ENCODE measurements around the gene MDH1. TPM values are rescaled to one million over a fixed set of nuclear protein-coding genes. Genes with fewer than 3 reads are reported as not detected.
"Not testable (repeated sequence)": the region's sequence is repeated elsewhere in the genome, so short reads cannot be mapped to it uniquely, and the experiment has no call there.

MDH1 gene
- total RNA-seq, 1 donor from 2014 or later = 209 TPM

GRCh38 chr2:63617366-63617765 is 28.6 kb downstream of the MDH1 start:
- DNase-seq (ENCODE audit: low read depth) = no peak
- no peak for TF ChIP-seq CTCF (conservative IDR thresholded peaks at IDR 0.05; ENCODE audit: low read depth, low read length)

GRCh38 chr2:63619328-63619727 is 30.6 kb downstream of the MDH1 start:
- H3K4me3 ChIP-seq (ENCODE audit: low read depth, low read length) = no peak overlapping the region
- DNase-seq (ENCODE audit: low read depth) = no peak
- TF ChIP-seq CTCF (conservative IDR thresholded peaks at IDR 0.05; ENCODE audit: low read depth, low read length) = no peak

More at GRCh38 chr2:63617366-63617765, 28.6 kb downstream of the MDH1 start:
- no peak overlapping the region for H3K4me3 ChIP-seq (ENCODE audit: low read depth, low read length)

- no peak overlapping the region for H3K4me3 ChIP-seq (ENCODE audit: low read depth, low read length)
- TF ChIP-seq CTCF (conservative IDR thresholded peaks at IDR 0.05; ENCODE audit: low read depth, low read length) = no peak
- DNase-seq (ENCODE audit: low read depth) = no peak
Observed at GRCh38 chr2:63622751-63623150, 34.0 kb downstream of the MDH1 start.

- H3K4me3 ChIP-seq (ENCODE audit: low read depth, low read length); DNase-seq (ENCODE audit: low read depth): not testable (repeated sequence)
Observed at GRCh38 chr2:63623763-63624162, 35.0 kb downstream of the MDH1 start.

GRCh38 chr2:63627866-63628265 is 39.1 kb downstream of the MDH1 start:
- no peak overlapping the region for H3K4me3 ChIP-seq (ENCODE audit: low read depth, low read length)
- DNase-seq (ENCODE audit: low read depth) = no peak
- no peak for TF ChIP-seq CTCF (conservative IDR thresholded peaks at IDR 0.05; ENCODE audit: low read depth, low read length)

- no peak for DNase-seq (ENCODE audit: low read depth)
- no peak for TF ChIP-seq CTCF (conservative IDR thresholded peaks at IDR 0.05; ENCODE audit: low read depth, low read length)
- no peak overlapping the region for H3K4me3 ChIP-seq (ENCODE audit: low read depth, low read length)
Observed at GRCh38 chr2:63628403-63628942, 39.7 kb downstream of the MDH1 start.

DNA sequence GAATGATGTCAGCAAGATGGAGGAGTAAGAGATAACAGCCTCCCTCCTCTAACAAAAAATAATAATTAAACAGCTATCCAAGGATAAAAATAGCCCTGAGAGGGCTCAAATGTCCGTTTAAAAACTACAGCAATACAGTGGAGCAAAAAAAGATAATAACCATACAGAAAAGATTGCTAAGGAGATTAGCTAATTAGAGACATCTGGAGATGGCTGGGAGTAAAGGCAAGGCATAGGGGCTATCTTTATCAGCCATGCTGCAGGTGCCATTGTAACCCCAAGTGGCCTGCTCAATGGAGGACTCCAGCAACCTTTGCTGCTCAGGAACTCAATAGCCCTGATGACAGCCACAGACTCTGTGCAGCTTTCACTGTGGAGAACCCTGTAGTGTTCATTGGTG is 42.7 kb downstream of the MDH1 start:
- DNase-seq (ENCODE audit: low read depth) = no peak
- no peak for TF ChIP-seq CTCF (conservative IDR thresholded peaks at IDR 0.05; ENCODE audit: low read depth, low read length)
- H3K4me3 ChIP-seq (ENCODE audit: low read depth, low read length) = no peak overlapping the region

All from epithelial cell of proximal tubule (primary cell).